ENCODE results near the gene ABCC4.

The ABCC4 gene

GRCh38 chr13:95007322-95007721 lies 293.9 kb downstream of the ABCC4 start:
- no peak overlapping the region for H3K4me3 ChIP-seq (ENCODE audit: low read depth, low read length)
- POLR2A ChIA-PET = no interaction called here
- DNase-seq (ENCODE audit: low read depth, low spot score) = no peak
- TF ChIP-seq CTCF (IDR thresholded peaks at IDR 0.05; ENCODE audit: insufficient read depth, low read length, missing control alignments) = no peak
- CTCF ChIA-PET = interaction anchor here (1.0 to 1.1 kb wide), 2 partner anchors 22 to 148 kb away, joined by 3 to 4 read pairs; no protein-coding TSS in a partner anchor

- DNase-seq (ENCODE audit: low read depth, low spot score) = no peak
- ChIA-PET POLR2A (no interaction called here), CTCF (no interaction called here)
- TF ChIP-seq CTCF (IDR thresholded peaks at IDR 0.05; ENCODE audit: insufficient read depth, low read length, missing control alignments) = no peak
- no peak overlapping the region for H3K4me3 ChIP-seq (ENCODE audit: low read depth, low read length)
Observed at GRCh38 chr13:95005300-95005699, 296.0 kb downstream of the ABCC4 start.

GRCh38 chr13:95003019-95003813 lies 298.0 kb downstream of the ABCC4 start:
- ChIA-PET CTCF (no interaction called here), POLR2A (no interaction called here)
- peak overlapping the region; percentile 36 for H3K4me3 ChIP-seq (ENCODE audit: low read depth, low read length)
- DNase-seq (ENCODE audit: low read depth, low spot score) = no peak
- TF ChIP-seq CTCF (IDR thresholded peaks at IDR 0.05; ENCODE audit: insufficient read depth, low read length, missing control alignments) = no peak

GRCh38 chr13:95002126-95002525 lies 299.1 kb downstream of the ABCC4 start:
- no peak for TF ChIP-seq CTCF (IDR thresholded peaks at IDR 0.05; ENCODE audit: insufficient read depth, low read length, missing control alignments)
- ChIA-PET POLR2A (no interaction called here), CTCF (no interaction called here)
- no peak overlapping the region for H3K4me3 ChIP-seq (ENCODE audit: low read depth, low read length)
- no peak for DNase-seq (ENCODE audit: low read depth, low spot score)

GRCh38 chr13:94999871-95000270 lies 301.4 kb downstream of the ABCC4 start:
- H3K4me3 ChIP-seq (ENCODE audit: low read depth, low read length) = no peak overlapping the region
- TF ChIP-seq CTCF (IDR thresholded peaks at IDR 0.05; ENCODE audit: insufficient read depth, low read length, missing control alignments) = no peak
- CTCF ChIA-PET = no interaction called here
- POLR2A ChIA-PET = no interaction called here
- no peak for DNase-seq (ENCODE audit: low read depth, low spot score)

GRCh38 chr13:94997126-94997525 lies 304.1 kb downstream of the ABCC4 start:
- no peak for DNase-seq (ENCODE audit: low read depth, low spot score)
- CTCF ChIA-PET = no interaction called here
- H3K4me3 ChIP-seq (ENCODE audit: low read depth, low read length) = no peak overlapping the region
- TF ChIP-seq CTCF (IDR thresholded peaks at IDR 0.05; ENCODE audit: insufficient read depth, low read length, missing control alignments) = no peak
- POLR2A ChIA-PET = no interaction called here
